ENCODE results near the gene NOTCH1. TPM values are rescaled to one million over a fixed set of nuclear protein-coding genes. Genes with fewer than 3 reads are reported as not detected.

Gene NOTCH1
- total RNA-seq, 4 donors from 2014 or later = 19.6 to 35.4 (median 23.2) TPM

DNA sequence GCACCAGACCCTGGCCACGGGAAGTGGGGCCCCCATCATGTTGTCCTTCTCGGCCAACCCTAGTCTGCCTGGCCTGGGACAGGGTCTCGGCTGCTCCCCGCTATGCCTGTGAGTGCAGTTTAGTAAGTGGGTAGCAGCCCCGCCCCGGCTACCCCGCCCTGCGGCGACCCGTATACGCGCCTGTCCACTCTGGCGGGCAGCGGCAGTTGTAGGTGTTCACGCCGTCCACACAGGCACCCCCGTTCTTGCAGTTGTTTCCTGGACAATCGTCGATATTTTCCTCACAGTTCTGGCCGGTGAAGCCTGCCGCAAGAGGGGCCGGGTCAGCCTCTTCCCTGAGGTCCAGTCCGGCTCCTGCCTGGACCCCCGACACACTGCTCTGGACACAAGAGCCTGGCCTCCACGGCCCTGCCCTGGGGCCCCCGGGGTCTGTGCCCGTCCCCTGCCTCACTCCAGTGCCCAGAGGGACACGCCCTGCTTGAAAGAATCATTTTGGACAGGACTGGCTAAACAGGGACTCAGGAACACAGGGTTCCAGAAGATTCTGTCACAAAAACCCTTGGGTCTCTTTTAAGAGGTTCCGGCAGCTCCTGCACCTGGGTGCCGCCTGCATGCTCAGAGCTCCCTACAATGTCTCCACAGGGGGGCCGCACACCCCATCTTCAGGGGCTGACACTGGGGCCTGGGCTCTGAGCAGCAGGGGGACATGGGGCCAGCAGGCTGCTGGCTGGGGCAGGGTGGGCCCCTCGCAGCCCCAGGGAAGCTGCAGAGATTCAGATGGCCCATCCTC, 26.4 kb downstream of the NOTCH1 start:
- 81 to 84% methylated on average over 28 to 31 of the region's 32 CpGs for WGBS, 2 donors
- Histone ChIP-seq H3K9me3 (no peaks in the 10 kb centered on the region), H3K4me1 (no peaks in the 10 kb centered on the region), H3K27me3 (no peaks in the 10 kb centered on the region), H3K36me3 (peaks cover 16% of the 10 kb centered on the region in 2 donors), H3K4me3 (replicated peaks in 1 of 3) (no peak overlapping the region), H3K27ac (no peak overlapping the region)
- TF ChIP-seq, protein P1, sequence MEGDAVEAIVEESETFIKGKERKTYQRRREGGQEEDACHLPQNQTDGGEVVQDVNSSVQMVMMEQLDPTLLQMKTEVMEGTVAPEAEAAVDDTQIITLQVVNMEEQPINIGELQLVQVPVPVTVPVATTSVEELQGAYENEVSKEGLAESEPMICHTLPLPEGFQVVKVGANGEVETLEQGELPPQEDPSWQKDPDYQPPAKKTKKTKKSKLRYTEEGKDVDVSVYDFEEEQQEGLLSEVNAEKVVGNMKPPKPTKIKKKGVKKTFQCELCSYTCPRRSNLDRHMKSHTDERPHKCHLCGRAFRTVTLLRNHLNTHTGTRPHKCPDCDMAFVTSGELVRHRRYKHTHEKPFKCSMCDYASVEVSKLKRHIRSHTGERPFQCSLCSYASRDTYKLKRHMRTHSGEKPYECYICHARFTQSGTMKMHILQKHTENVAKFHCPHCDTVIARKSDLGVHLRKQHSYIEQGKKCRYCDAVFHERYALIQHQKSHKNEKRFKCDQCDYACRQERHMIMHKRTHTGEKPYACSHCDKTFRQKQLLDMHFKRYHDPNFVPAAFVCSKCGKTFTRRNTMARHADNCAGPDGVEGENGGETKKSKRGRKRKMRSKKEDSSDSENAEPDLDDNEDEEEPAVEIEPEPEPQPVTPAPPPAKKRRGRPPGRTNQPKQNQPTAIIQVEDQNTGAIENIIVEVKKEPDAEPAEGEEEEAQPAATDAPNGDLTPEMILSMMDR (IDR thresholded peaks at IDR 0.05) = no peak
- TF ChIP-seq POLR2A (IDR thresholded peaks at IDR 0.05) = no peak
- no peak for DNase-seq
- intact Hi-C loops (cut with DNase I) = no loop called here

DNA sequence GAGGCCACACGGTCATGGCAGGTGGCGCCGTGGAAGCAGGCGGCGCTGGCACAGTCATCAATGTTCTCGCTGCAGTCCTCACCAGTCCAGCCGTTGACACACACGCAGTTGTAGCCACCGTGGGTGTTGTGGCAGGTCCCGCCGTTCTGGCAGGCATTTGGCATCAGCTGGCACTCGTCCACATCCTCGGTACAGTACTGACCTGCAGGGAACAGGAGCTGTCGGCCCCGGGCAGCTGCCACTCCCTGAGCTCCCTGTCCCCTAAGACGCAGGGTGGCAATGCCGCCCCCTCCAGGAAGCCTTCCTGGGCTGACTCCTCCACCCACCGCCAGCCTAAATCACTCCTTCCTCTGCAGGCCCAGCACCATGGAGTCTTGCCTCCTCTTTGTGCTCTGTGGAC, 27.2 kb downstream of the NOTCH1 start:
- no peaks in the 10 kb centered on the region for H3K4me1 ChIP-seq
- WGBS, 2 donors = 89 to 90% methylated on average over 16 to 17 of the region's 18 CpGs
- H3K4me3 ChIP-seq (replicated peaks in 1 of 3) = no peak overlapping the region
- peaks cover 16 to 20% of the 10 kb centered on the region in 2 donors for H3K36me3 ChIP-seq
- H3K27me3 ChIP-seq = no peaks in the 10 kb centered on the region
- H3K9me3 ChIP-seq = no peaks in the 10 kb centered on the region
- no peak overlapping the region for H3K27ac ChIP-seq
- intact Hi-C loops (cut with DNase I) = no loop called here
- no peak for DNase-seq
- TF ChIP-seq POLR2A (IDR thresholded peaks at IDR 0.05) = no peak
- TF ChIP-seq, protein P1 (IDR thresholded peaks at IDR 0.05) = no peak

DNA sequence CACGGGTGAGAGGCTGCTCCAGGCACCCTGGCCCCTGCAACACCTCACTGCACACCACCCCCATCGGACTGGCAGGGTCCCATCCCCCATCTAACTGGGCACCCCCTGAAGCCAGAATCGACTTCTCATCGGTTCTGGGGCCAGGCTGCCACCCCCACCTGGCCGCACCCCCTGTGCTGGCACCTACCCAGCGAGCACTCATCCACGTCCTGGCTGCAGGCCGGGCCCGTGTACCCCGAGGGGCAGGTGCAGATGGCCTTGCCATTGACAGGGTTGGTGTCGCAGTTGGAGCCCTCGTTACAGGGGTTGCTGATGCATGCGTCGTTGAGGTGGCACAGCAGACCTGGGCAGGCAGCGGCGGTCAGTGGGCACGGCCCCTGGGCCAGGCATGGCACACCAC, 27.9 kb downstream of the NOTCH1 start:
- DNase-seq = no peak
- peaks cover 0 to 2% of the 10 kb centered on the region in 2 donors for H3K4me1 ChIP-seq
- no peaks in the 10 kb centered on the region for H3K9me3 ChIP-seq
- no peak overlapping the region for H3K27ac ChIP-seq
- H3K36me3 ChIP-seq = peaks cover 21 to 24% of the 10 kb centered on the region in 2 donors
- intact Hi-C loops (cut with DNase I) = no loop called here
- H3K4me3 ChIP-seq (replicated peaks in 1 of 3) = no peak overlapping the region
- 87 to 100% methylated on average over 3 to 4 of the region's 17 CpGs for WGBS, 2 donors
- no peak for TF ChIP-seq POLR2A (IDR thresholded peaks at IDR 0.05)
- TF ChIP-seq, protein P1 (IDR thresholded peaks at IDR 0.05) = no peak
- H3K27me3 ChIP-seq = no peaks in the 10 kb centered on the region

DNA sequence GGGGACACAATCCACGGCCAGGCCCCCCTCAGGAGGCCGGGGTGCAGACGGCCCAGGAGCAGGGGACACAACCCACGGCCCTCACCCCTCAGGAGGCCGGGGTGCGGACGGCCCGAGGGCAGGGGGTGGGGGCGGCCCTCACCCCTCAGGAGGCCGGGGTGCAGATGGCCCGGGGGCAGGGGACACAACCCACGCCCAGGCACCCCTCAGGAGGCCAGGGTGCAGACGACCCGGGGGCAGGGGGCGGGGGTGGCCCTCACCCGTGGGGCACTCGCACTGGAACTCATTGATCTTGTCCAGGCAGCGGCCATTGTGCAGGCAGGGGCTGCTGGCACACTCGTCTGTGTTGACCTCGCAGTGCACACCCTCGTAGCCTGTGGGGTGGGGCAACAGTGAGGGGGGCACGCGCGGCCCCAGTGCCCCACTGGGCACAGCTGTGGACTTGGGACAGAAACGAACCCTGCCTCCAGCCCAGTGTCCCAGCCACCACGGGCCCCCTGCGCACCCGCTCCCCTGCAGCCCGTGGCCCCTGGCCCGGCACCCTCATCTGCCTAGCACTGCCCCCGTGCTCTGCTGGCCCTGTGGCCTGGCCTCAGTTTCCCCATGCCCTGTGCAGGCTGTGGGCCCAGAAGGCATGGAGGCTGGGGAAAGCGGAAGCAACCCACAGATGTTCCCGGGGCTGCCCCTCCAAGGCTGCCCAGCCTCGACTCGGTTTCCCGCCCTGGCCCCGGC, 28.7 kb downstream of the NOTCH1 start:
- Histone ChIP-seq H3K4me3 (replicated peaks in 1 of 3) (no peak overlapping the region), H3K9me3 (no peaks in the 10 kb centered on the region), H3K27ac (no peak overlapping the region), H3K36me3 (peaks cover 17 to 24% of the 10 kb centered on the region in 2 donors), H3K4me1 (peaks cover 0 to 2% of the 10 kb centered on the region in 2 donors), H3K27me3 (no peaks in the 10 kb centered on the region)
- no peak for DNase-seq
- intact Hi-C loops (cut with DNase I) = no loop called here
- WGBS, 2 donors = 97 to 98% methylated on average over 11 to 17 of the region's 37 CpGs
- TF ChIP-seq, protein P1 (IDR thresholded peaks at IDR 0.05) = no peak
- TF ChIP-seq POLR2A (IDR thresholded peaks at IDR 0.05) = no peak

DNA sequence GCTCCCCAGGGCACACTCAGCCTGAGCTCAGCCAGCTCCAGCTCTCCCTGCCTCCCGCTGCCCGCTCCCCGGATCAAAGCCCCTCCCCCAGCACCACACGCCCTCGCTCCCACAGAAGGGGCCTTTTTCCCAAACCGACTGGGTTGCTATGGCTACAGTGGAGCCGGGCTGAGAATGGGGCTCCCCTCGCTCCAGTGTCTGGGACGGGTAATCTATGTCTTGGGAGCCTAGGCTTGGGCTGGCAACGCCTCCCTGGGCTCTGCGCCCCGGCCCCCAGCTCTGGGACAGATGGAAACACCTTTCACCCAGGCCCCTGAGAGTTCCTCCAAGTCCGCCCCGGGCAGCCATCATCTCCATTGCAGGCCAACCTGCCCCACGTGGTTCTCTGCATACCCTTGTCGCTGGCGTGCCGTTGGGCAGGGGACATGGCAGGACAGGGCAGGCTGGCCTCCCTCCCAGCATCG, 29.6 kb downstream of the NOTCH1 start:
- no peaks in the 10 kb centered on the region for H3K27me3 ChIP-seq
- H3K9me3 ChIP-seq = no peaks in the 10 kb centered on the region
- no peak overlapping the region for H3K27ac ChIP-seq
- TF ChIP-seq POLR2A (IDR thresholded peaks at IDR 0.05) = no peak
- TF ChIP-seq, protein P1 (IDR thresholded peaks at IDR 0.05) = no peak
- peaks cover 0 to 5% of the 10 kb centered on the region in 2 donors for H3K4me1 ChIP-seq
- WGBS, 2 donors = 89 to 97% methylated on average over 6 to 19 of the region's 19 CpGs
- no peak overlapping the region for H3K4me3 ChIP-seq (replicated peaks in 1 of 3)
- intact Hi-C loops (cut with DNase I) = no loop called here
- DNase-seq = no peak
- H3K36me3 ChIP-seq = peaks cover 17 to 24% of the 10 kb centered on the region in 2 donors

All from thyroid gland (tissue), 4 donors.